ENCODE measurements around the gene CHST5. TPM values are rescaled to one million over a fixed set of nuclear protein-coding genes. Genes with fewer than 3 reads are reported as not detected.

Gene CHST5
- total and polyA plus RNA-seq, 2 of the 13 experiments (the other 11 are each of a cell fraction or from before 2014, with no cell fraction given), result 0.05 TPM; not detected in 1

GRCh38 chr16:75506574-75506973 lies 29.3 kb downstream of the CHST5 start (continued):
- TF ChIP-seq SATB2 (CRISPR knock-in tag; IDR thresholded peaks at IDR 0.05) (no peak), DMTF1 (CRISPR knock-in tag; IDR thresholded peaks at IDR 0.05) (no peak), ELF1 (CRISPR knock-in tag; IDR thresholded peaks at IDR 0.05) (peak; percentile 77), ZNF549 (CRISPR knock-in tag; IDR thresholded peaks at IDR 0.05) (no peak), ZNF329 (CRISPR knock-in tag; IDR thresholded peaks at IDR 0.05; ENCODE audit: low read depth) (no peak), ARID4A (CRISPR knock-in tag; IDR thresholded peaks at IDR 0.05; ENCODE audit: borderline replicate concordance) (no peak), NFYC (CRISPR knock-in tag; IDR thresholded peaks at IDR 0.05) (no peak), ATAD3A (CRISPR knock-in tag; IDR thresholded peaks at IDR 0.05) (no peak), ARNTL (CRISPR knock-in tag; IDR thresholded peaks at IDR 0.05) (no peak), ZNF326 (CRISPR knock-in tag; IDR thresholded peaks at IDR 0.05; ENCODE audit: borderline replicate concordance) (no peak), IRX3 (CRISPR knock-in tag; IDR thresholded peaks at IDR 0.05; ENCODE audit: borderline replicate concordance, low read depth) (no peak), SMYD3 (CRISPR knock-in tag; IDR thresholded peaks at IDR 0.05) (no peak), NFE2L1 (CRISPR knock-in tag; IDR thresholded peaks at IDR 0.05; ENCODE audit: borderline replicate concordance) (no peak), FOXP1 (IDR thresholded peaks at IDR 0.05) (no peak), FOXP1 (CRISPR knock-in tag; IDR thresholded peaks at IDR 0.05) (peak; percentile 15; the same call in 1 of the 2 replicates), NR2C2 (CRISPR knock-in tag; IDR thresholded peaks at IDR 0.05; ENCODE audit: borderline replicate concordance) (no peak), PRDM15 (CRISPR knock-in tag; IDR thresholded peaks at IDR 0.05) (no peak), DPF2 (CRISPR knock-in tag; IDR thresholded peaks at IDR 0.05; ENCODE audit: borderline replicate concordance, low read depth) (no peak), ZNF17 (CRISPR knock-in tag; IDR thresholded peaks at IDR 0.05) (no peak), DNMT3B (CRISPR knock-in tag; conservative IDR thresholded peaks at IDR 0.05) (no peak), HOMEZ (CRISPR knock-in tag; IDR thresholded peaks at IDR 0.05; ENCODE audit: low read depth) (peak; percentile 65; the same call in 1 of the 2 replicates)

Data from HepG2 (cell line).